GM10847 (cell line): ENCODE data around the gene NUDT6.

Experiments used
- POLR2A ChIP-seq: IDR thresholded peaks from 2 replicates; pipeline ENCODE4 v1.6.1; 2011; ENCODE audit not compliant: insufficient read length; ENCODE audit errors: extremely low read depth

NUDT6 gene

GRCh38 chr4:122928930-122929329 is 6.5 kb upstream of the NUDT6 start:
- TF ChIP-seq POLR2A, result no peak

GRCh38 chr4:122922877-122923511 is 597 bp upstream of the NUDT6 start:
- no peak for TF ChIP-seq POLR2A

GRCh38 chr4:122921300-122921699 is 1.1 kb downstream of the NUDT6 start:
- TF ChIP-seq POLR2A, result no peak

DNA sequence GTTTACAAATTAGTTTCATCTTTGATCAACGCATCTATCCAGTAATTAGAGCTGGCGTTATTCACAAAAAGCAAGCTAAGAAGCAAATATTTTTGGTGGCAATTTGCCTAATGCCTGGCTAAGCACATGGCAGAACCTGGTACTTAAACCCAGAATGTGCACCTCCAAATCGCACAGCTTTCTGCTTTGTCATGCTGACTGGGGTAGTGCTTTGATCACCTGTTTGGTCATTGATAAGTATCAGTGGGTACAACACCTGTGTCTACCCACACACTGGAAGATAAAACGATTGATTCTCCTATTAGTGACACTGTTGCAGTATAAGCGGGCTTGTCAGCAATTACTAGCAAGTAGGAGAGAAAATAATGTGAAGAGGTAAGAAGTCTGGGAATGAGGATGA is 1.9 kb downstream of the NUDT6 start:
- TF ChIP-seq POLR2A, result no peak

- no peak for TF ChIP-seq POLR2A
Observed at GRCh38 chr4:122917731-122918130, 4.7 kb downstream of the NUDT6 start.

- no peak for TF ChIP-seq POLR2A
Observed at GRCh38 chr4:122914938-122915337, 7.5 kb downstream of the NUDT6 start.

GRCh38 chr4:122914292-122914904 is 8.0 kb downstream of the NUDT6 start:
- no peak for TF ChIP-seq POLR2A

DNA sequence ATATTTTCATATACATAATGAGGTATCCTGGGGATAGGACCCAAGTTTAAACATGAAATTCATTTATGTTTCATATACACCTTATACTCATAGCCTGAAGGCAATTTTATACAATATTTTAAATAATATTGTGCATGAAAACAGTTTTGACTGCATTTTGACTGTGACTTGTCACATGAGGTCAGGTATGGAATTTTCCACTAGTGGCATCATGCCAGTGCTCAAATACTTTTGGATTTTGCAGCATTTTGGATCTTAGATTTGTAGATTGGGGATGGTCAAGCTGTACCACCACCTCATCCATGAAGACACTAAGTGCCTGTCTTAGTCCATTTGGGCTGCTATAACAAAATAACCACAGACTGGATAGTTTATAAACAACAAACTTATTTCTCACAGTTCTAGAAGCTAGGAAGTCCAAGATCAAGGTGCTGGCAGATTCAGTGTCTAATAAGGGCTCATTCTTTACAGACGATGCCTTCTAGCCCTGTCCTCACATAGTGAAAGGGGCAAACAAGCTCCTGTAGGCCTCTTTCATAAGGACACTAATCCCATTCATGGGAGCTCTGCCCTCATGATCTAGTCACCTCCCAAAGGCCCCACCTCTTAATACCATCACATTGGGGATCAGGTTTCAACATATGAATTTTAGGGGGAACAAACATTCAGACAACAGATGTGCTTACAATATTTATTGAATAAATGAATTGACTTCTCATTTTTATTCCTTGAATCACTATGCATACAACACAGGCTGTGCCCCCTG is 9.4 kb downstream of the NUDT6 start:
- no peak for TF ChIP-seq POLR2A

DNA sequence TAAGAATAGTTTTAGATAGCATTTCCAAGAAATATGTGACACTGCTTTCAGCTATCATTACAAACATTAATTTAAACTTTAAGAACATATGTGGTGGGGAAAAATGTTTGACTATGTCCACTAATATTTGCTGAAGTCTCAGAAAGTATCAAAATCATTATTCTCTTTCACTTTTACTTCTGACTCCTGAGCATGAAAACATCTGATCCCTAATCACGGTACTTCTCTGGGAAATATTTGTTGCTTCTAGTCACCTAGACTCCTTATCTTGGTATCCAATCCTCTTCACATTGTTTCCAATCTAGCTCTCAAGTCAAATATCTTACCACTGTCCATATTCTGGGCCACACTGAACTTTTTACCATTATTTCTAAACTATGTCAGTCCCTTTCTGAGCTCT is 10.8 kb downstream of the NUDT6 start:
- TF ChIP-seq POLR2A, result no peak

GRCh38 chr4:122909683-122910082 is 12.7 kb downstream of the NUDT6 start:
- TF ChIP-seq POLR2A, result no peak

DNA sequence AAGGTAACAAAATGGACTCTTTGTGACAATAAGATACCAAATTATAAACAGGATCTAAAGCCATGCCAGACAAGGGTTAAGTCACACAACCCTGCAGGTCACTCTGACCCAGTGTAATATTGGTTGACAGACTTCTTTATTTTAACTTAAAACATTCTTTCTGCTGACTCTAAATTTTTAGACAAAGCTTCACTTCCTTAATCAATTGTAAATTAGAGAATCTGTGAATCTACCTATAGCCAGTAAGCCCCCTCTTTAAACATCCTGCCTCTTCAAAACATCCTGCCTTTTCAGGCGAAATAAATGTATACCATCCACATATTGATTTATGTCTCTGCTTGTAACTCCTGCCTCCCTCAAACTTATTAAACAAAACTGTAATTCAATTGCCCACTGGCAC is 14.2 kb downstream of the NUDT6 start:
- TF ChIP-seq POLR2A, result no peak

DNA sequence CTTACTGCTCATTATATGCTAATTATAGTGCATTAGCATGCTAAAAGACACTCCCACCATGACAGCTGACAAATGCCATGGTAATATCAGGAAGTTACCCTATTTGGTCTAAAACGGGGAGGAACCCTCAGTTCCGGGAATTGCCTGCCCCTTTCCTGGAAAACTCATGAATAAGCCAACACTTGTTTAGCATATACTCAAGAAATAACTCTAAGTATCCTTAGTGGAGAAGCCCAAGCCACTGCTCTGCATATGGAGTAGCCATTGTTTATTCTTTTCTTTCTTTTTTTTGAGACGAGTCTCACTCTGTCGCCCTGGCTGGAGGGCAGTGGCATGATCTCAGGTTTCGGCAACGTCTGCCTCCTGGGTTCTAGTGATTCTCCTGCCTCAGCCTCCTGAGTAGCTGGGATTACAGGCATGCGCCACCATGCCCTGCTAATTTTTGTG is 15.5 kb downstream of the NUDT6 start:
- no peak for TF ChIP-seq POLR2A

- TF ChIP-seq POLR2A, result no peak
Observed at GRCh38 chr4:122903766-122904288, 18.6 kb downstream of the NUDT6 start.

GRCh38 chr4:122901247-122902010 is 21.0 kb downstream of the NUDT6 start:
- TF ChIP-seq POLR2A, result no peak

- TF ChIP-seq POLR2A, result no peak
Observed at GRCh38 chr4:122900314-122900713, 22.1 kb downstream of the NUDT6 start.
